Measurements from ENCODE around the gene OMA1. TPM values are rescaled to one million over a fixed set of nuclear protein-coding genes. Genes with fewer than 3 reads are reported as not detected.

Gene OMA1
- polyA plus RNA-seq, 2 of the 4 experiments (the other 2 are of a cell fraction), result 11.7 to 18.0 TPM

- Histone ChIP-seq H3K9me3 (no peaks in the 10 kb centered on the region), H3K27ac (no peak overlapping the region), H3K4me1 (no peaks in the 10 kb centered on the region), H3K4me3 (no peak overlapping the region), H3K4me2 (no peak overlapping the region)
- ChIA-PET CTCF (no interaction called here), POLR2A (no interaction called here)
- TF ChIP-seq FOSB (CRISPR knock-in tag; IDR thresholded peaks at IDR 0.05) (no peak), TP53 (CRISPR knock-in tag; IDR thresholded peaks at IDR 0.05) (no peak), EP300 (IDR thresholded peaks at IDR 0.05) (no peak), KDM1A (IDR thresholded peaks at IDR 0.05; ENCODE audit: low read depth) (no peak), NR3C1 (IDR thresholded peaks at IDR 0.05) (no peak), POLR2AphosphoS2 (conservative IDR thresholded peaks at IDR 0.05; ENCODE audit: low read length) (no peak), MAX (IDR thresholded peaks at IDR 0.05) (no peak), HOXA7 (CRISPR knock-in tag; IDR thresholded peaks at IDR 0.05) (no peak), HOXB13 (CRISPR knock-in tag; IDR thresholded peaks at IDR 0.05; ENCODE audit: low read depth) (no peak), RNF2 (IDR thresholded peaks at IDR 0.05; ENCODE audit: borderline replicate concordance, low read depth) (no peak), ZNF302 (CRISPR knock-in tag; IDR thresholded peaks at IDR 0.05) (no peak), CBX8 (IDR thresholded peaks at IDR 0.05) (no peak)
- TF ChIP-seq, protein P1, sequence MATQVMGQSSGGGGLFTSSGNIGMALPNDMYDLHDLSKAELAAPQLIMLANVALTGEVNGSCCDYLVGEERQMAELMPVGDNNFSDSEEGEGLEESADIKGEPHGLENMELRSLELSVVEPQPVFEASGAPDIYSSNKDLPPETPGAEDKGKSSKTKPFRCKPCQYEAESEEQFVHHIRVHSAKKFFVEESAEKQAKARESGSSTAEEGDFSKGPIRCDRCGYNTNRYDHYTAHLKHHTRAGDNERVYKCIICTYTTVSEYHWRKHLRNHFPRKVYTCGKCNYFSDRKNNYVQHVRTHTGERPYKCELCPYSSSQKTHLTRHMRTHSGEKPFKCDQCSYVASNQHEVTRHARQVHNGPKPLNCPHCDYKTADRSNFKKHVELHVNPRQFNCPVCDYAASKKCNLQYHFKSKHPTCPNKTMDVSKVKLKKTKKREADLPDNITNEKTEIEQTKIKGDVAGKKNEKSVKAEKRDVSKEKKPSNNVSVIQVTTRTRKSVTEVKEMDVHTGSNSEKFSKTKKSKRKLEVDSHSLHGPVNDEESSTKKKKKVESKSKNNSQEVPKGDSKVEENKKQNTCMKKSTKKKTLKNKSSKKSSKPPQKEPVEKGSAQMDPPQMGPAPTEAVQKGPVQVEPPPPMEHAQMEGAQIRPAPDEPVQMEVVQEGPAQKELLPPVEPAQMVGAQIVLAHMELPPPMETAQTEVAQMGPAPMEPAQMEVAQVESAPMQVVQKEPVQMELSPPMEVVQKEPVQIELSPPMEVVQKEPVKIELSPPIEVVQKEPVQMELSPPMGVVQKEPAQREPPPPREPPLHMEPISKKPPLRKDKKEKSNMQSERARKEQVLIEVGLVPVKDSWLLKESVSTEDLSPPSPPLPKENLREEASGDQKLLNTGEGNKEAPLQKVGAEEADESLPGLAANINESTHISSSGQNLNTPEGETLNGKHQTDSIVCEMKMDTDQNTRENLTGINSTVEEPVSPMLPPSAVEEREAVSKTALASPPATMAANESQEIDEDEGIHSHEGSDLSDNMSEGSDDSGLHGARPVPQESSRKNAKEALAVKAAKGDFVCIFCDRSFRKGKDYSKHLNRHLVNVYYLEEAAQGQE (IDR thresholded peaks at IDR 0.05), result no peak
- TF ChIP-seq, protein P2, sequence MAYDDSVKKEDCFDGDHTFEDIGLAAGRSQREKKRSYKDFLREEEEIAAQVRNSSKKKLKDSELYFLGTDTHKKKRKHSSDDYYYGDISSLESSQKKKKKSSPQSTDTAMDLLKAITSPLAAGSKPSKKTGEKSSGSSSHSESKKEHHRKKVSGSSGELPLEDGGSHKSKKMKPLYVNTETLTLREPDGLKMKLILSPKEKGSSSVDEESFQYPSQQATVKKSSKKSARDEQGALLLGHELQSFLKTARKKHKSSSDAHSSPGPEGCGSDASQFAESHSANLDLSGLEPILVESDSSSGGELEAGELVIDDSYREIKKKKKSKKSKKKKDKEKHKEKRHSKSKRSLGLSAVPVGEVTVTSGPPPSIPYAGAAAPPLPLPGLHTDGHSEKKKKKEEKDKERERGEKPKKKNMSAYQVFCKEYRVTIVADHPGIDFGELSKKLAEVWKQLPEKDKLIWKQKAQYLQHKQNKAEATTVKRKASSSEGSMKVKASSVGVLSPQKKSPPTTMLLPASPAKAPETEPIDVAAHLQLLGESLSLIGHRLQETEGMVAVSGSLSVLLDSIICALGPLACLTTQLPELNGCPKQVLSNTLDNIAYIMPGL (CRISPR knock-in tag; IDR thresholded peaks at IDR 0.05; ENCODE audit: borderline replicate concordance), result no peak
- TF ChIP-seq, protein P3, sequence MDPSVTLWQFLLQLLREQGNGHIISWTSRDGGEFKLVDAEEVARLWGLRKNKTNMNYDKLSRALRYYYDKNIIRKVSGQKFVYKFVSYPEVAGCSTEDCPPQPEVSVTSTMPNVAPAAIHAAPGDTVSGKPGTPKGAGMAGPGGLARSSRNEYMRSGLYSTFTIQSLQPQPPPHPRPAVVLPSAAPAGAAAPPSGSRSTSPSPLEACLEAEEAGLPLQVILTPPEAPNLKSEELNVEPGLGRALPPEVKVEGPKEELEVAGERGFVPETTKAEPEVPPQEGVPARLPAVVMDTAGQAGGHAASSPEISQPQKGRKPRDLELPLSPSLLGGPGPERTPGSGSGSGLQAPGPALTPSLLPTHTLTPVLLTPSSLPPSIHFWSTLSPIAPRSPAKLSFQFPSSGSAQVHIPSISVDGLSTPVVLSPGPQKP (IDR thresholded peaks at IDR 0.05; ENCODE audit: low read depth, low read length), result no peak
- TF ChIP-seq, protein P4, sequence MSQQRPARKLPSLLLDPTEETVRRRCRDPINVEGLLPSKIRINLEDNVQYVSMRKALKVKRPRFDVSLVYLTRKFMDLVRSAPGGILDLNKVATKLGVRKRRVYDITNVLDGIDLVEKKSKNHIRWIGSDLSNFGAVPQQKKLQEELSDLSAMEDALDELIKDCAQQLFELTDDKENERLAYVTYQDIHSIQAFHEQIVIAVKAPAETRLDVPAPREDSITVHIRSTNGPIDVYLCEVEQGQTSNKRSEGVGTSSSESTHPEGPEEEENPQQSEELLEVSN (IDR thresholded peaks at IDR 0.05; ENCODE audit: borderline replicate concordance, low read depth), result no peak
- ATAC-seq, result no peak
- no peak for FAIRE-seq
- no peak for DNase-seq (ENCODE audit: low read depth in 1 of 2, low spot score in 1 of 2)
- WGBS (ENCODE audit: missing lambda C conversion rate), result 43% methylated on average over 7 of the region's 11 CpGs
Measured at GRCh38 chr1:58454385-58454784, 92.1 kb downstream of the OMA1 start.

DNA sequence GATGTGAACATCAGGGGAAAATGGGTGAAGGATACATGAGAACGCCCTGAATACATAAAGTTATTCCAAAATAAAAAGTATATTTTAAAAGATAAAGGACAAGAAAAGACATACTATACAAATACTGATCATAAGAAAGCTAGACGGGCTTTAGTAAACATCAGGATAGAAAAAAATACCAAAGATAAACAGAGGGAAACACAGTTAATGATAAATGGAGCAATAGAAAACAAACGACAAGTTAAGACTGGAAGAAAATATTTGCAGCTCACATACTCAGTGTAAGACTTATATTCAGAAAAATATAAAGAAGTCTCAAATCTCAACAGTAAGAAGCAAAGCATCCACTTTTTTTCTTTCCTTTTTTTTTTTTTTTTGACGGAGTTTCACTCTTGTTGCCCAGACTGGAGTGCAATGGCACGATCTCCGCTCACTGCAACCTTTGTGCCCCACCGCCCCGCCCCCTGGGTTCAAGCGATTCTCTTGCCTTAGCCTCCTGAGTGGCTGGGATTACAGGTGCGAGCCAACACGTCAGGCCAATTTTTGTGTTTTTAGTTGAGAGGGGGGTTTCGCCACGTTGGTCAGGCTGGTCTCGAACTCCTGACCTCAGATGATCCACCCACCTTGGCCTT is 94.8 kb downstream of the OMA1 start:
- no peak for DNase-seq (ENCODE audit: low read depth in 1 of 2, low spot score in 1 of 2)
- ATAC-seq, result no peak
- Histone ChIP-seq H3K9me3 (no peaks in the 10 kb centered on the region), H3K4me2 (no peak overlapping the region), H3K4me1 (no peaks in the 10 kb centered on the region), H3K4me3 (no peak overlapping the region), H3K27ac (no peak overlapping the region)
- ChIA-PET POLR2A (no interaction called here), CTCF (no interaction called here)
- no peak for FAIRE-seq
- 42% methylated on average over 12 of the region's 14 CpGs for WGBS (ENCODE audit: missing lambda C conversion rate)
- TF ChIP-seq RCOR1 (IDR thresholded peaks at IDR 0.05; ENCODE audit: low read depth, low read length), result no peak
- TF ChIP-seq CTCF (IDR thresholded peaks at IDR 0.05), result no peak
- no peak for TF ChIP-seq EHMT2 (IDR thresholded peaks at IDR 0.05; ENCODE audit: low read depth)
- TF ChIP-seq ZNF302 (CRISPR knock-in tag; IDR thresholded peaks at IDR 0.05), result no peak
- no peak for TF ChIP-seq JUNB (IDR thresholded peaks at IDR 0.05)
- TF ChIP-seq, protein P1 (IDR thresholded peaks at IDR 0.05), result no peak
- no peak for TF ChIP-seq RNF2 (IDR thresholded peaks at IDR 0.05; ENCODE audit: borderline replicate concordance, low read depth)
- TF ChIP-seq ZSCAN20 (CRISPR knock-in tag; IDR thresholded peaks at IDR 0.05), result no peak
- TF ChIP-seq, protein P5, sequence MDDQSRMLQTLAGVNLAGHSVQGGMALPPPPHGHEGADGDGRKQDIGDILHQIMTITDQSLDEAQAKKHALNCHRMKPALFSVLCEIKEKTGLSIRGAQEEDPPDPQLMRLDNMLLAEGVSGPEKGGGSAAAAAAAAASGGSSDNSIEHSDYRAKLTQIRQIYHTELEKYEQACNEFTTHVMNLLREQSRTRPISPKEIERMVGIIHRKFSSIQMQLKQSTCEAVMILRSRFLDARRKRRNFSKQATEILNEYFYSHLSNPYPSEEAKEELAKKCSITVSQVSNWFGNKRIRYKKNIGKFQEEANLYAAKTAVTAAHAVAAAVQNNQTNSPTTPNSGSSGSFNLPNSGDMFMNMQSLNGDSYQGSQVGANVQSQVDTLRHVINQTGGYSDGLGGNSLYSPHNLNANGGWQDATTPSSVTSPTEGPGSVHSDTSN (IDR thresholded peaks at IDR 0.05), result no peak

Measured in A549 (cell line).